PC-9 (cell line): Measurements from ENCODE around the gene IKBKE. TPM values are rescaled to one million over a fixed set of nuclear protein-coding genes. Genes with fewer than 3 reads are reported as not detected.

Experiments
- BruUV-seq: library from RNA; stranded (reverse); fragments of 400-500 nt; replicated peaks from 2 replicates; lab custom pipeline; 2021; lab: Mats Ljungman, UMichigan
- CTCF ChIA-PET: fragments of 300-600 bp; sonication (Branson Sonifier 250); formaldehyde crosslinking; loops from one replicate; lab custom pipeline; 2022; ENCODE audit warnings: antibody characterized with exemption; lab: Charles Lee
- POLR2A ChIA-PET: fragments of 300-600 bp; sonication (Branson Sonifier 250); formaldehyde crosslinking; loops from one replicate; lab custom pipeline; 2022; ENCODE audit warnings: antibody characterized with exemption; ENCODE audit not compliant: unreplicated experiment; lab: Charles Lee
- DNase-seq, 2 experiments: peaks; one replicate each; pipeline versions ENCODE4 v3.0.0 to v3.0.0-alpha.2; 2015 to 2022; ENCODE audit warnings: mixed read lengths in 1 of 2
- H2AFZ ChIP-seq: fragments of 200-600 bp; sonication (generic); 2 replicates; pipeline ENCODE4 v1.8.1; 2017; ENCODE audit warnings: antibody characterized with exemption
- H3F3A ChIP-seq: fragments of 200-600 bp; sonication (generic); 2 replicates; pipeline ENCODE4 v1.8.1; 2017; ENCODE audit warnings: antibody characterized with exemption, mild to moderate bottlenecking, low read depth; ENCODE audit not compliant: insufficient read depth
- H3K27ac ChIP-seq: fragments of 200-600 bp; sonication (generic); 2 replicates; pipeline ENCODE4 v1.6.1; 2016; ENCODE audit warnings: mixed run types
- H3K27me3 ChIP-seq: fragments of 200-600 bp; sonication (generic); 2 replicates; pipeline ENCODE4 v1.6.1; 2016; ENCODE audit warnings: low read depth, mixed run types; ENCODE audit not compliant: insufficient read depth
- H3K36me3 ChIP-seq: fragments of 200-600 bp; sonication (generic); 2 replicates; pipeline ENCODE4 v1.6.1; 2016; ENCODE audit warnings: low read depth, mixed run types
- H3K4me1 ChIP-seq: fragments of 200-600 bp; sonication (generic); replicated peaks from 2 replicates; pipeline ENCODE4 v1.6.1; 2016; ENCODE audit warnings: mixed run types; ENCODE audit not compliant: insufficient read depth
- H3K4me2 ChIP-seq: fragments of 200-600 bp; sonication (generic); 2 replicates; pipeline ENCODE4 v1.6.1; 2017; ENCODE audit warnings: mixed run types
- H3K4me3 ChIP-seq: fragments of 200-600 bp; sonication (generic); 2 replicates; pipeline ENCODE4 v1.6.1; 2016; ENCODE audit warnings: mixed run types
- H3K79me2 ChIP-seq: fragments of 200-600 bp; sonication (generic); 2 replicates; pipeline ENCODE4 v1.6.1; 2017; ENCODE audit warnings: low read depth, mixed run types
- H3K9me2 ChIP-seq: fragments of 200-600 bp; sonication (generic); 2 replicates; pipeline ENCODE4 v1.8.1; 2017; ENCODE audit warnings: mild to moderate bottlenecking; ENCODE audit not compliant: insufficient read depth
- H3K9me3 ChIP-seq: fragments of 200-600 bp; sonication (generic); 2 replicates; pipeline ENCODE4 v1.8.1; 2016; ENCODE audit warnings: low read depth; ENCODE audit not compliant: insufficient read depth
- H4K20me1 ChIP-seq: fragments of 200-600 bp; sonication (generic); 2 replicates; pipeline ENCODE4 v1.8.1; 2017; ENCODE audit not compliant: insufficient read depth
- CTCF ChIP-seq: fragments of 200-600 bp; sonication (generic); conservative IDR thresholded peaks from 2 replicates; pipeline ENCODE4 v1.6.1; 2017; ENCODE audit warnings: mixed run types, antibody characterized with exemption, mild to moderate bottlenecking, moderate library complexity
- EZH2 ChIP-seq: fragments of 200-600 bp; sonication (generic); IDR thresholded peaks from 2 replicates; pipeline ENCODE4 v1.8.0; 2017; ENCODE audit warnings: antibody characterized with exemption, low read depth
- intact Hi-C: fragments of 100-400 bp; cut with micrococcal nuclease; formaldehyde crosslinking; loops from one replicate; pipeline ENCODE4 v1.10.0; 2022; ENCODE audit not compliant: unreplicated experiment
- total RNA-seq: library from RNA; stranded (reverse); gene quantifications from 2 replicates; pipeline ENCODE4 v1.2.3, GENCODE V29; 2021

The IKBKE gene
- total RNA-seq, 1 experiment from 2014 or later = 12.5 TPM

GRCh38 chr1:206503591-206504362 is 33.5 kb downstream of the IKBKE start:
- intact Hi-C loops = loop anchor here (1.0 kb wide), 2 partner anchors 10 to 80 kb away; no protein-coding TSS in a partner anchor
- ChIA-PET CTCF (interaction anchor here (0.6 to 2.5 kb wide), 3 partner anchors 41 to 428 kb away, joined by 3 to 13 read pairs (median 8); no protein-coding TSS in a partner anchor), POLR2A (no interaction called here)
- Histone ChIP-seq H4K20me1 (no peaks in the 10 kb centered on the region), H3K4me1 (peaks cover 65% of the 10 kb centered on the region), H3K79me2 (no peaks in the 10 kb centered on the region), H2AFZ (no peak overlapping the region; the same call in 1 of the 2 replicates), H3K9me2 (no peaks in the 10 kb centered on the region), H3K27ac (peak overlapping the region; percentile 85), H3K4me2 (peak overlapping the region; percentile 67), H3K9me3 (no peaks in the 10 kb centered on the region), H3K27me3 (no peaks in the 10 kb centered on the region), H3K4me3 (peak overlapping the region; percentile 15; the same call in 1 of the 2 replicates), H3F3A (peaks cover 23% of the 10 kb centered on the region), H3K36me3 (no peaks in the 10 kb centered on the region)
- TF ChIP-seq CTCF = no peak
- no peak for TF ChIP-seq EZH2
- DNase-seq = peak; percentile 74 to 97
- BruUV-seq = TSS peak; percentile 30

- ChIA-PET CTCF (interaction anchor here (0.6 to 2.5 kb wide), 3 partner anchors 41 to 427 kb away, joined by 3 to 13 read pairs (median 8); no protein-coding TSS in a partner anchor), POLR2A (interaction anchor here (0.6 kb wide), 2 partner anchors 31 to 553 kb away, joined by 3 to 9 read pairs; no protein-coding TSS in a partner anchor)
- no peak for DNase-seq
- H3K36me3 ChIP-seq = no peaks in the 10 kb centered on the region
- peak overlapping the region; percentile 85 for H3K27ac ChIP-seq
- peaks cover 23% of the 10 kb centered on the region for H3F3A ChIP-seq
- BruUV-seq = no TSS peak
- no peak for TF ChIP-seq CTCF
- TF ChIP-seq EZH2 = no peak
- no peaks in the 10 kb centered on the region for H3K27me3 ChIP-seq
- H3K4me2 ChIP-seq = peak overlapping the region; percentile 67
- H3K4me1 ChIP-seq = peaks cover 64% of the 10 kb centered on the region
- no peak overlapping the region for H3K4me3 ChIP-seq
- H3K79me2 ChIP-seq = no peaks in the 10 kb centered on the region; the same call in 1 of the 2 replicates
- no peaks in the 10 kb centered on the region for H3K9me3 ChIP-seq
- H2AFZ ChIP-seq = no peak overlapping the region
- intact Hi-C loops = loop anchor here (1.0 kb wide), 2 partner anchors 9 to 79 kb away; no protein-coding TSS in a partner anchor
- no peaks in the 10 kb centered on the region for H4K20me1 ChIP-seq
- no peaks in the 10 kb centered on the region for H3K9me2 ChIP-seq
Observed at GRCh38 chr1:206504363-206504713, 34.1 kb downstream of the IKBKE start.

DNA sequence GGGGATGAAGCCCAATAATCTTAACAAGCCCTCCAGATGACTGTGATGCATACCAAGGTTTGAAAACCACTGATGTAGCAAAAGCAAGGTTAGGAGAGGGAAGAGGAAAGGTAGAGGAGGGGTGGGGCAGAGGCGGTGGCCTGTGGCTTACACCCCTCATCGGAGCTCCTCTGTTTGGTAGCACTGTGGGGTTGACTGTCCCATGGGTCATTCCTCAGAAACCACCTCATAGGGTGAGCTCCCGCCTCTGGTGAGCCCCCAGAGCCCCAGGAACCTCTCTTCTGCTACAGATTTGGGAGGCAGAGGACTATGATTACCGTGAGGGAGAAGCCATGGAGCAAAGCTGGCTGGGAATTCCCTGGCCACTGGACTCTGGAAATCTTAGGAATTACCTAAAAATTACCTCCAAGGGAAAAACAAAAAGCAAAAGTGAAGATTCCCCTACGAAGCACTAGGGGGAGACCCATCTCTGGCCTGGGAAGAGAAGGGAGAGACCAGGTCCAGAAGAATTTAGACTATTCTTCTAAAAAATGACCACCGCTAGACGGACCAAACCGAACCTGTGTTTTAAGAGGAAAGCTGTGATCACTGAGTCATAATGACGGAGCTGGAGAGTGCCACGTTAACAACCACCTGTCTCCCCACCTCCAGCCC is 35.6 kb downstream of the IKBKE start:
- DNase-seq = no peak
- H3F3A ChIP-seq = peaks cover 21% of the 10 kb centered on the region
- H3K79me2 ChIP-seq = peaks cover 8% of the 10 kb centered on the region
- no peaks in the 10 kb centered on the region for H3K27me3 ChIP-seq
- CTCF ChIA-PET = interaction anchor here (0.7 to 2.5 kb wide), 2 partner anchors 37 to 79 kb away, joined by 6 to 13 read pairs; no protein-coding TSS in a partner anchor
- no peaks in the 10 kb centered on the region for H4K20me1 ChIP-seq
- no peaks in the 10 kb centered on the region for H3K9me3 ChIP-seq
- no peak overlapping the region for H3K27ac ChIP-seq
- H3K4me1 ChIP-seq = peaks cover 63% of the 10 kb centered on the region
- TF ChIP-seq CTCF (peak; percentile 62), EZH2 (no peak)
- H3K36me3 ChIP-seq = no peaks in the 10 kb centered on the region
- H2AFZ ChIP-seq = no peak overlapping the region
- BruUV-seq = no TSS peak
- POLR2A ChIA-PET = no interaction called here
- H3K9me2 ChIP-seq = no peaks in the 10 kb centered on the region
- no peak overlapping the region for H3K4me2 ChIP-seq
- intact Hi-C loops = no loop called here
- H3K4me3 ChIP-seq = no peak overlapping the region
